NCI-H2196 (cell line): ENCODE measurements around the gene SLC6A12.

ENCODE experiments used
- DNase-seq: peaks from one replicate; lab custom pipeline; 2025; ENCODE audit not compliant: unreplicated experiment; lab: John Stamatoyannopoulos, UW

Gene SLC6A12

DNA sequence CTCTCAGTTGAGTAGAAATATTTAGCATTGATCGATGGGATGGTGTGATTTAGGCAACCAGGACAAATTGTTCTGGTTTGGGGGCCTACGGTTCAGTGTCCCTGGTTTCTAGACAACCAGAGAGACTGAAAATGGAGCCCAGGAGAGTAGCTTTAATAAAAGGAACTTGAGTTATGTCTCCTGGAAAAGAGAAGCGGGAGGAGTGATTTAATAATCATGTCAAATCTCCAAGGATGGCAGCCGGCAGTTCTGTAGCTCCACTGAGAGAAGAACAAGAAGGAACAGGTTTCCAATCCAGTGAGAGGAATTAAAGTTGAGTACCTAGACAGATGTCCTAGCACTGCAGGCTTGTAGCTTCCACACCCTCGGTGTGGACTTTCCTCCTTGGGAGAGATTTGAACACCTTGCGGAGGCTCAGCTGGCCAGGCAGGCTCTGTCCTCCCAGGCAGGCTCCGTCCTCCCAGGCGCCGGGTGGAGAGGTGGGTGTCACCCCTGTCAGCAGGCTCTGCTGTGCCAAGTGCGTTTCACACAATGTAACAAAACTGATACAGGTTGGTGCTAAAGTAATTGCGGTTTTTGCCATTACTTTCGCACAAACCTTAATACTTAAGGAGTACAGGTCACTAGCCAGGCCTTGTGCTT, 45.9 kb downstream of the SLC6A12 start:
- no peak for DNase-seq

- no peak for DNase-seq
Observed at GRCh38 chr12:166425-167075, 47.4 kb downstream of the SLC6A12 start.

GRCh38 chr12:165862-166368, 48.0 kb downstream of the SLC6A12 start:
- DNase-seq: no peak

DNA sequence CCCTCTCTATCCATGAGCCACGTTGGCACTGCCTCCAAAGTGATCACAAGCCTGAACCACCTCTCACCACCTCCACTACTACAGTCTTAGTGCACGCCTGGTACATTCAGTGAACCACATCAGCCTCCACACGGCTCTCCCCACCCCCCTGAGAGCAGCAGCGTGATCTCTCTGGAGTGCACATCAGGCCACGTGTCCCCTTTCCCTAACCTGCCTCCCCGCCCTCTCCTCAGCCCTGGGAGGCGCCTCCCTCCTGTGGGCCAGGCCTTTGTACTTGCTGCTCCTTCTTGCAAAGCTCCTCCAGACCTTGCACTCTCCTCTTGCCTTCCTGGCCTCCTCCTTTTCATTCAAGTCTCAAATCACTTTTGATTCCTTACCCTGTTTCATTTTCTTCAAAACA, 49.8 kb downstream of the SLC6A12 start:
- no peak for DNase-seq

DNA sequence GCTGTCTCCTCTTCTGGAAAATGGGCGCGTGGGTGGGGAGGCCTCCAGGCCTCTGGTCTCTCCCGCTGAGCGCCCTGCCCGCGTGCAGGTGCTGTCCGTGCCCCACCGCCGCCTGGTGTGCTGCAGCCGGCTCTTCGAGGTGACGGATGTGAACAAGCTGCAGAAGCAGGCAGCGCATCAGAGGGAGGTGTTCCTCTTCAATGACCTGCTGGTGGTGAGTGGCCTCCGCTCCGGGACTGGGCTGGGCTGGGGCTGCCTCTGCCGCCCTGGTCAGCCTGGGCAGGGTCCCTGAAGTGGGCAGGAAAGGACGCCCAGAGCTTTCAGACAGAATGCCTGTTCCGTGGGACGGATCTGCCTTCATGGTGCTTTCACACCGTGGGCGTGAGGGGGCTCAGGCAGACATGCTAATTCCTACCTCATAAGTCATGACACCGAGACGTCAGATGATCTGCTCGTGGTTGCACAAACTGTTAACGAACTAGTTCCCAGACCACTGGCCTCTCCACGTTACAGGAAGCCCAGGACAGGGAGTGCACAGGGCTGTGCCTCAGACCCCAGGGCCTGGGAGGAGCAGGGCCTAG, 50.5 kb downstream of the SLC6A12 start:
- DNase-seq: no peak

DNA sequence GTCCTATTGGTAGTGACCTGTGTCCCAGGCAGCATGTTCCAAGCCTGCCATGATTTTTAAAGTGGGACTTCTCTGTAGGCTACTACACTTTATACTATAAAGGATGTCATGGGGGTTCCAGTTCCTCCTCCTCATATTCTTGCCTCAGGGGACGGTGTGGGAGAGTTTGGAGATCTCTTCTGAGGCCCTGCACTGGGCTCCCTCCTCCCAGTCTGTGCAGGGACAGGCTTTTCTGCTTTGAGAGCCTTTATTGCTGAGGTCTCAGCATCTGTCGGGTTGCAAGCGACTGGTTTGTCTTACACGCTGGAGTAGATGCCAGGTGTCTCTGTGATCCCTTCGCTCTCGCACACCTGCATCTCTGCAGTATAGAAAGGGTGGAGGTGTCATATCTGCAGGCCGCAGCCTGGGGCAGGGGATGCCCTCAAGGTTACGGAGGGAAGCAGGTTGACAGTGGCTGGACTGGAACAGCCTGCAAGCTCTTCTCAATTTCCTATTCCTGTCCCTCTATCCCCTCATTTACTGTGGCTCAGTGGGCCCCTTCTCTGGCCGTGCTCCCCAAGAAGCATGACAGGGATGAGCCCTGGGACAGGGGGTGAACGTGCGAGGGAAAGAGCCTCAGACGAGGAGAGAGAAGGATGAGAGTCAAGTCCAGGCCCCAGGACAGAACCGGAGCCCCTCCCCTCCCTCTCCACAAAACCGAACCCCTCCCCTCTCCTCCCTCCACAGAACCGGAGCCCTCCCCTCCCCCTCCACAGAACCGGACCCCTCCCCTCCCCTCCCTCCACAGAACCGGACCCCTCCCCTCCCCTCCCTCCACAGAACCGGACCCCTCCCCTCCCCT, 51.3 kb downstream of the SLC6A12 start:
- no peak for DNase-seq

GRCh38 chr12:161823-162222, 52.1 kb downstream of the SLC6A12 start:
- DNase-seq: no peak

GRCh38 chr12:160858-161257, 53.1 kb downstream of the SLC6A12 start:
- DNase-seq: no peak

- no peak for DNase-seq
Observed at GRCh38 chr12:159156-159782, 54.7 kb downstream of the SLC6A12 start.

GRCh38 chr12:157644-158043, 56.3 kb downstream of the SLC6A12 start:
- no peak for DNase-seq

DNA sequence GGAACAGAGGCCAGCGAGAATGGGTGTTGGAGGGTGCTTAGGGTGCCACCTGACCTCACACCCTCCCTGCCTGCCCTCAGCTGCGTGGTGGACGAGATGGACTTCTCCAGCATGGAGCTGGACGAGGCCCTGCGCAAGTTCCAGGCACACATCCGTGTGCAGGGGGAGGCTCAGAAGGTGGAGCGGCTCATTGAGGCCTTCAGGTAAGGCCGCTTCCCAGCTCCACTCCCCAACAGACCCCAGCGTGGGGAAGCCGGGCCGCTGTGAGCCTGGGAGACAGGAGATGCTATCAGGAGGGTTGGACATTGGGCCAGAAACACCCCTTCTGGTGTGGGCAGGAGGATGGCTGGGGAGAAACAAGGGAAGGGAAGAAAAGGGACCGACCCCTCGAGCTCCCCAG, 57.0 kb downstream of the SLC6A12 start:
- no peak for DNase-seq

GRCh38 chr12:155646-156045, 58.3 kb downstream of the SLC6A12 start:
- DNase-seq: no peak

- no peak for DNase-seq
Observed at GRCh38 chr12:155006-155405, 59.0 kb downstream of the SLC6A12 start.

DNA sequence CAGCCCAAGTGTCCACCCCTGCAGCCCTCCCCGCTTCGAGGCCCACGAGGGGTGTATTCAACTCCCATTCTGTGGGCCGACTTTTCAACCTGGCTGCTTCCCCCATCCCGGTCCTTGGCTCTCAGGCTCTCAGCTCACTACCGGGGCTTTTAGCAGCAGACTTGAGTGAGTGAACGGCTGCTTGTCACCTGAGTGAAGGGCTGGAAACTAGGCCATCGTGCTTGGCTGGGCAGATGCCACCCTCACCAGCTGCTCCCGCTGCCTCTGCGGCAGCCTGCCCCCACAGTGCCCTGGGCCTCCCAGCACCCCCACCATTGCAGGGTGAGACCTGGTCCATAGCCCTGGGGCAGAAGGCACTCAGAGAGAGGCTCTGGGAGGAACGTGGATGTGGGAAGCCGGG, 59.9 kb downstream of the SLC6A12 start:
- no peak for DNase-seq

DNA sequence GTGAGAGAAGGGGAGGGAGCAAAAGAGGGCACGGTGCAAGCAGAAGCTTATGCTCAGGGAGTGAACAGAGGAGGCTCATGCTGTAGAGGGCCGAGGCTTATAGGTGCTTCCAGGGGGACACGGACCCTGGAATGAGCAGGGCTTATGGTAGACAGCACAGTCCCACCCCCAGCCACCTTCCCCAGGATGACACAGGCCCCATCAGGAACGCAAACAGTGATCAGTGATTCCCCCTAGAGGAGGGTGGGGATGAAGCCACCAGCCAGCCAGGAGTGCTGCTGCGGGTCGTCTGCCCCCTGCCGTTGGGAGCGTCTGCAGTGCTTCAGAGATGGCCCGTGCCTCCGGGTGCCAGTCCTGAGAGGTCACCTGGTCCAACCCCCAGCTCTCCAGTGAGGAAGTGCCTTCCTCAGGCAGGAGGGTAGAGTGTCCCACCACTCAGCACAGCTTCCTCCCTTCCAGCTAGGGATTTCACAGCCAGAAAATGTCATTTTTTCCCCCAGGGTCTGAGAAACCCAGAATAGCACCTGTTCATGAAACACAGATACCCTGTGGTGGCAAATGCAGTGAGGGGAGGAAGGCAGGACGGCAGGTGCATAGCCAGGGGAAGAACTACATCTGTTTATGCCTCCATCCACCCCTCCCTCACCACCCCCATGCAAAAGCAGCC, 60.7 kb downstream of the SLC6A12 start:
- no peak for DNase-seq

DNA sequence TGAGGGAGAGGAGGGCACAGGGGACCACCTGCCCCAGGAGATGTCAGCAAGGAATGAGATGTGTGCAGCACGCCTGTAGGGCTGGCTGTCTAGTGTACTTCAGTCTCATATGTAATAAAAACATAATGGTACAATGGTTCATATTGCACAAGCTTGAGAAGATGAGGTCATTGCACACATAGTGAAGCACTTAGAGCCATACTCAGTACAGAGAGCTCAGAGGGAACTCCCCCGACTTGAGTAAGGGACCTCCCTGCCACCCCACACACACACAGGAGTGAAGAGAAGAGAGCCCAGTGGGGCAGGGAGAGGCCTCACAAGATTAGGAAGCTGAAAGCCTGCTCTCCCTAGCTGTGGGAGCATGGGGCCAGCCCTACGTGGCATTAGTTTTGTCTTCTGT, 61.5 kb downstream of the SLC6A12 start:
- DNase-seq: no peak

DNA sequence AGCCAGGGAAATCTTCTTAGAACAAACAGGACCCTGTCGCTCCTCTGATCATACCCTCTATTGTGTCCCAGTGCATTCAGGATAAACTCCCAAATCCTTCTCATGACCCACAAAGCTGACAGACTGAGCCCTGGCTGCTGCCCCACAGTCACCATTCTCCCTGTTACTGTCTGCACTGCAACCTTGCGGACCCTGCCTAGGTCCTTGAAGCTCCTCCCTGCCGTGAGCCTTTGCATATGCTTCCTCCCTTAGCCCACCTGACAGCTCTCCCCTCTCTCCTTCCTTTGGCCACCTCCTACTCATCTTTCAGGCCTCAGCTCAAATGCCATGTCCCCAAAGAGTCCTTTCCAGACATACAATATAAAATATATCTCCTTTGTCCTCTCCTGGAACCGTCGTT, 62.4 kb downstream of the SLC6A12 start:
- DNase-seq: no peak

GRCh38 chr12:148676-149416, 65.1 kb downstream of the SLC6A12 start:
- DNase-seq: no peak

DNA sequence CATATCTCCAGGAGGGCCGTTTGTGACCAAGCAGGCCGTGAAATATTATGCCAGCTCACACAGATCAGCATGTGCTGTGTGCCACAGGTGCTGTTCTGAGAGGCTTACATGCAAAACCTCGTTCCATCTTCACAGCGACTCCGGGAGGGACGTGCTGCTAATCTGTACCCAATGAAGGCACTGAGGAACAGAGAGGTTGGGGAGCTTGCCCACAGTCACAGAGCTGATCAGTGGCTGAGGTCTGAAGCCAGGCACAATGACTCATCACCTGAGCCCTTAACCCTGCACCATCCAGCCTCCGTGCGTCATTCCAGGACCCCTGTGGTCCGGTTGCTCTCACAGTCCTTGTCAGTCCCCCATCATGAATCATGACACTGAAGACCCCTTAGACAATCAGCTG, 66.7 kb downstream of the SLC6A12 start:
- DNase-seq: no peak
